ENCODE results near the gene C7orf33.

C7orf33 gene

GRCh38 chr7:148584154-148584827 lies 6.3 kb upstream of the C7orf33 start:
- no peak overlapping the region for H3K4me3 ChIP-seq (ENCODE audit: low read depth, low read length)
- no peak for DNase-seq (ENCODE audit: low read depth)
- TF ChIP-seq POLR2A (IDR thresholded peaks at IDR 0.05; ENCODE audit: extremely low read depth, insufficient read length): no peak
- TF ChIP-seq MYC (IDR thresholded peaks at IDR 0.05; ENCODE audit: low read depth, low read length): no peak
- TF ChIP-seq MAX (IDR thresholded peaks at IDR 0.05; ENCODE audit: low read depth, low read length): no peak
- no peak for TF ChIP-seq CTCF (IDR thresholded peaks at IDR 0.05; ENCODE audit: low read depth, low read length)

GRCh38 chr7:148585399-148585798 lies 5.2 kb upstream of the C7orf33 start:
- TF ChIP-seq POLR2A (IDR thresholded peaks at IDR 0.05; ENCODE audit: extremely low read depth, insufficient read length) (no peak), MAX (IDR thresholded peaks at IDR 0.05; ENCODE audit: low read depth, low read length) (no peak), MYC (IDR thresholded peaks at IDR 0.05; ENCODE audit: low read depth, low read length) (no peak), CTCF (IDR thresholded peaks at IDR 0.05; ENCODE audit: low read depth, low read length) (no peak)
- H3K4me3 ChIP-seq (ENCODE audit: low read depth, low read length): no peak overlapping the region
- no peak for DNase-seq (ENCODE audit: low read depth)

GRCh38 chr7:148587076-148587475 lies 3.5 kb upstream of the C7orf33 start:
- TF ChIP-seq POLR2A (IDR thresholded peaks at IDR 0.05; ENCODE audit: extremely low read depth, insufficient read length) (no peak), MAX (IDR thresholded peaks at IDR 0.05; ENCODE audit: low read depth, low read length) (no peak), MYC (IDR thresholded peaks at IDR 0.05; ENCODE audit: low read depth, low read length) (no peak), CTCF (IDR thresholded peaks at IDR 0.05; ENCODE audit: low read depth, low read length) (no peak)
- no peak overlapping the region for H3K4me3 ChIP-seq (ENCODE audit: low read depth, low read length)
- no peak for DNase-seq (ENCODE audit: low read depth)

GRCh38 chr7:148588168-148588567 lies 2.4 kb upstream of the C7orf33 start:
- TF ChIP-seq MYC (IDR thresholded peaks at IDR 0.05; ENCODE audit: low read depth, low read length) (no peak), POLR2A (IDR thresholded peaks at IDR 0.05; ENCODE audit: extremely low read depth, insufficient read length) (no peak), MAX (IDR thresholded peaks at IDR 0.05; ENCODE audit: low read depth, low read length) (no peak), CTCF (IDR thresholded peaks at IDR 0.05; ENCODE audit: low read depth, low read length) (no peak)
- no peak for DNase-seq (ENCODE audit: low read depth)
- no peak overlapping the region for H3K4me3 ChIP-seq (ENCODE audit: low read depth, low read length)

- TF ChIP-seq CTCF (IDR thresholded peaks at IDR 0.05; ENCODE audit: low read depth, low read length) (no peak), MAX (IDR thresholded peaks at IDR 0.05; ENCODE audit: low read depth, low read length) (no peak), POLR2A (IDR thresholded peaks at IDR 0.05; ENCODE audit: extremely low read depth, insufficient read length) (no peak), MYC (IDR thresholded peaks at IDR 0.05; ENCODE audit: low read depth, low read length) (no peak)
- DNase-seq (ENCODE audit: low read depth): no peak
- H3K4me3 ChIP-seq (ENCODE audit: low read depth, low read length): no peak overlapping the region
These were observed 1.9 kb upstream of the C7orf33 start for GRCh38 chr7:148588670-148589131.
